Heart right ventricle (tissue), 16 donors: ENCODE results near the gene SETBP1. TPM values are rescaled to one million over a fixed set of nuclear protein-coding genes. Genes with fewer than 3 reads are reported as not detected.

ENCODE experiments used
- ATAC-seq, 8 donors: fragments of 200-7000 bp; cut with Tn5 transposase; one replicate each; pipeline ENCODE4 v1.9.1; 2020; ENCODE audit warnings: mild to moderate bottlenecking in 8 of 8, moderate library complexity in 8 of 8, moderate number of reproducible peaks in 1 of 8
- DNase-seq, 2 donors: peaks; one replicate each; pipeline ENCODE4 v3.0.0-alpha.2; 2020
- H3K27ac ChIP-seq, 10 donors: fragments of 200-600 bp; sonication (generic) in 2 of 10; one replicate each; pipeline versions ENCODE4 v1.5.0 to v1.8.0; 2020 to 2022; ENCODE audit warnings: mild to moderate bottlenecking in 3 of 10
- H3K27me3 ChIP-seq, 7 donors: fragments of 200-600 bp; one replicate each; pipeline ENCODE4 v1.8.0; 2021 to 2022; ENCODE audit warnings: mild to moderate bottlenecking in 2 of 7
- H3K36me3 ChIP-seq, 9 donors: fragments of 200-600 bp; sonication (generic) in 1 of 9; one replicate each; pipeline versions ENCODE4 v1.5.0 to v1.8.0; 2020 to 2022; ENCODE audit warnings: mild to moderate bottlenecking in 2 of 9
- H3K4me1 ChIP-seq, 9 donors: fragments of 200-600 bp; sonication (generic) in 1 of 9; one replicate each; pipeline versions ENCODE4 v1.5.0 to v1.8.0; 2020 to 2022; ENCODE audit warnings: mild to moderate bottlenecking in 4 of 9
- H3K4me3 ChIP-seq, 10 donors: fragments of 200-600 bp; sonication (generic) in 2 of 10; one replicate each; pipeline versions ENCODE4 v1.5.0 to v1.8.0; 2020 to 2022; ENCODE audit warnings: mild to moderate bottlenecking in 7 of 10, moderate library complexity in 2 of 10
- H3K9me3 ChIP-seq, 11 donors: fragments of 200-600 bp in 10 of 11; sonication (generic) in 2 of 11; one replicate each; pipeline versions ENCODE4 v1.5.0 to v1.8.0; 2013 to 2022; ENCODE audit warnings: mild to moderate bottlenecking in 2 of 11, control low read depth in 1 of 11, moderate library complexity in 1 of 11
- WGBS, 2 donors: extraction: QIAGEN DNeasy Blood & Tissue Kit; methylation state at CpG; one replicate each; pipeline ENCODE4 v1.1.7; 2013; ENCODE audit warnings: inconsistent platforms in 1 of 2; 5-methylcytosine and 5-hydroxymethylcytosine counted together
- intact Hi-C, 10 donors: fragments of 100-400 bp; cut with DNase I; formaldehyde crosslinking; loops; one replicate each; pipeline versions ENCODE4 v1.11.1 to v1.14.2; 2022
- polyA plus RNA-seq, 2 donors: library from polyadenylated mRNA; stranded (reverse); fragments of 200-250 nt; gene quantifications; one replicate each; pipeline ENCODE4 v1.2.3, GENCODE V29; 2013
- total RNA-seq, 10 donors: library from RNA; stranded (reverse); fragmentation: NEBNext Ultra II Directional in 3 of 10; extraction: Animal tissue kit (Norgen Biotek cat#: 25700) in 3 of 10; gene quantifications; one replicate each; pipeline versions ENCODE4 v1.2.1 to v1.2.4, GENCODE V29; 2021 to 2023
- TF ChIP-seq, protein P1 (sequence below), 9 donors: fragments of 200-600 bp; sonication (generic) in 2 of 9; IDR thresholded peaks; one replicate each; pipeline versions ENCODE4 v1.5.0 to v1.8.0; 2021 to 2022; ENCODE audit warnings: antibody characterized with exemption in 9 of 9, mild to moderate bottlenecking in 5 of 9, moderate library complexity in 1 of 9
- donor health status: Arrhythmogenic right ventricular cardiomyopathy.
- donor health status: ischemic (EF 13 %, LVEDD 7.1; RV severe dilation, severe dysfunction).
- donor health status: healthy with polysubstance abuse.
- donor health status: DM: no; HTN: yes; CAD: no.
- donor health status: DM: no; HTN: no; CAD: no.
- donor health status: ischemic (EF 25% LVEDD 6.9; RV normal size, moderate dysfunction).
- donor health status: ischemic (EF 25% LVEDD 5.7; RV mildly dilated, moderate dysfunction).
- donor health status: healthy.
- donor health status: DM: yes; HTN: yes; CAD: no.
- donor health status: Ischemic cardiomyopathy.
- donor health status: ischemic (EF 35%, LVEDD 5.7; RV mildly dilated, moderate dysfunction).
- donor health status: nonischemic (EF 11% LVEDD 7.7; RV severe dilation, severe dysfunction).
- donor health status: DM: yes; HTN: yes; CAD: no.
- donor health status: PGD.
- donor health status: ischemic (EF 29% LVEDD 5.4; RV normal size, mild dysfunction).
- donor health status: nonischemic (EF 23%, LVEDD 6.1; RV moderate dilation, normal function).

Gene SETBP1
- total and polyA plus RNA-seq, 12 donors = 0.71 to 12.2 (median 6.1) TPM

DNA sequence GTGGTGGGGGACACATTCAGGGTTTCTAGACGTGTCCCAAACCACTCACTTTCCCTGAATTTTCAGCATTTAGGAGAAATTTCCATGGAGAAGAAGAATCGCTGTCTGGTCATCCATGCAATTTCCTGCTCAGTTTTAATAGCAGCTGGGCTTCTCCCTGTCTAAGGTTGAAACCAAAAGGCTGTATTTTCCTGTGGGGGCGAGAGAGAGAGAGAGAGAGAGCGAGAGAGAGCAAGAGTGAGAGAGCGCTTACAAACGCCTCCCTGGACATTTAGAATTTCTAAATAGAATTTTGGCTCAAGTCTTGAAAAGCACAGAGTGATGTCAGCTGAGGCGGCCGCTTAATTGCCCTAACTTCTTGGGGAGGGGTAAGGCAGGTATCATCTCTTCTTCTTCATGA lies 110.8 kb downstream of the SETBP1 start:
- peak overlapping the region in 9 of 10 donors; percentile 22 to 82 (median 54) for H3K27ac ChIP-seq
- no peaks in the 10 kb centered on the region for H3K36me3 ChIP-seq
- ATAC-seq (peak in 7 of 8 donors; percentile 26 to 68 (median 48)), DNase-seq (peak in 1 of 2 donors; percentile 53)
- intact Hi-C loops = loop anchor here in 4 of 10 donors (5.0 to 10.0 kb wide), 5 partner anchors 36 to 109 kb away; partner anchors contain the start of gene SETBP1 (in 1 of the 4)
- H3K4me3 ChIP-seq = no peak overlapping the region
- no peaks in the 10 kb centered on the region for H3K9me3 ChIP-seq
- no peaks in the 10 kb centered on the region for H3K27me3 ChIP-seq
- TF ChIP-seq, protein P1, sequence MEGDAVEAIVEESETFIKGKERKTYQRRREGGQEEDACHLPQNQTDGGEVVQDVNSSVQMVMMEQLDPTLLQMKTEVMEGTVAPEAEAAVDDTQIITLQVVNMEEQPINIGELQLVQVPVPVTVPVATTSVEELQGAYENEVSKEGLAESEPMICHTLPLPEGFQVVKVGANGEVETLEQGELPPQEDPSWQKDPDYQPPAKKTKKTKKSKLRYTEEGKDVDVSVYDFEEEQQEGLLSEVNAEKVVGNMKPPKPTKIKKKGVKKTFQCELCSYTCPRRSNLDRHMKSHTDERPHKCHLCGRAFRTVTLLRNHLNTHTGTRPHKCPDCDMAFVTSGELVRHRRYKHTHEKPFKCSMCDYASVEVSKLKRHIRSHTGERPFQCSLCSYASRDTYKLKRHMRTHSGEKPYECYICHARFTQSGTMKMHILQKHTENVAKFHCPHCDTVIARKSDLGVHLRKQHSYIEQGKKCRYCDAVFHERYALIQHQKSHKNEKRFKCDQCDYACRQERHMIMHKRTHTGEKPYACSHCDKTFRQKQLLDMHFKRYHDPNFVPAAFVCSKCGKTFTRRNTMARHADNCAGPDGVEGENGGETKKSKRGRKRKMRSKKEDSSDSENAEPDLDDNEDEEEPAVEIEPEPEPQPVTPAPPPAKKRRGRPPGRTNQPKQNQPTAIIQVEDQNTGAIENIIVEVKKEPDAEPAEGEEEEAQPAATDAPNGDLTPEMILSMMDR (IDR thresholded peaks at IDR 0.05) = no peak
- WGBS, 2 donors = 68 to 74% methylated on average over 8 of the region's 8 CpGs
- H3K4me1 ChIP-seq = peaks cover 19 to 74% (median 46%) of the 10 kb centered on the region in 9 donors

DNA sequence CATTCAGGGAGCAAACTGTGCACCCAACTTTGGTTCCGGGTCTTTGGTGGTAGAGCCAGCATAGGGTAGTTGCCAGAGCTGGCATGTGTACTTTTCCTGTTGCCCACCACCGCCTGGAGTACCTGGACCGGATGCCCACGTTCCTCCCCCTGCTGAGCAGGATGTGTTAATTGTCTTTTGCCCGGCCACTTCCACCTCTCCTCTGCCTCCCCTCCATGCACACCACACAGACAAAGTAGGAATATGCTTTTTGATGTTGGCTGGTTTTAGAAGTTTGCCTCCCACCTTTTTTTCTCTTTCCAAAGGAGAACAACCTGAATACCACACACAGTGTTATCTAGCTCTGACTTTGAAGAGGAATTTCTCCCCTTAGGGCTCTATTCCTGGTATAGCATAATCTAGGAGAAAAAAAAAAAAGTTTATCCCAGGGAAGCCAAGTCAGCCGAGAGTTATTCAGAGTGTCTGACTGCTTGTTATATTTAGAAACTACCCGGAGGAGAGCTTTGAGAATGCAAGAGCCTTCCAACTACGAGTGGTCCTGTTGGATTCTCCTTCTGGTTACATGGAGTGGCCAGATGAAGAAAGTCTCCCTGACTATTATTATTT lies 111.9 kb downstream of the SETBP1 start:
- Histone ChIP-seq H3K27me3 (no peaks in the 10 kb centered on the region), H3K9me3 (no peaks in the 10 kb centered on the region), H3K27ac (peak overlapping the region in 9 of 10 donors; percentile 24 to 82 (median 54)), H3K36me3 (no peaks in the 10 kb centered on the region), H3K4me3 (no peak overlapping the region), H3K4me1 (peaks cover 19 to 67% (median 46%) of the 10 kb centered on the region in 9 donors)
- ATAC-seq (peak; percentile 60 to 86 (median 77)), DNase-seq (peak; percentile 9 to 25)
- intact Hi-C loops = loop anchor here in 4 of 10 donors (5.0 to 10.0 kb wide), 5 partner anchors 35 to 110 kb away; partner anchors contain the start of gene SETBP1 (in 1 of the 4)
- TF ChIP-seq, protein P1 (IDR thresholded peaks at IDR 0.05) = no peak
- WGBS, 2 donors = 18 to 21% methylated on average over 8 of the region's 8 CpGs

DNA sequence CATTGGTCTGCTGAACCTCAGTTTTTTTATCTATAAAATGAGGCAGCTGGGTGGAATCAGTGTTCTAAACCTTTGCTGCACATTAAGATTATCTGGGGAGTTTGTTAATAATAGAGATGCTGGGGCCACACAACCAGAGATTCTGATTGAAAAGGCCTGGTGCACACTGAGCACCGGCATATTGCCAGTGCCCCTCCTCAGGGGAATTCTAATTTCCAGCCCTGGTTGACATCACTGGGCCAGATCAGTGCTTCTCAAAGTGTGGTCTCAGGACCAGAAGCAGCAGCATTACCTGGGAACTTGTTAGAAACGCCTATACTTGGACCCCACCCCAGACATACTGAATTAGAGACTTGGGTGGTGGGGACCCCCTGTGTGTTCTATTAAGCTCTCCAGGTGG lies 112.5 kb downstream of the SETBP1 start:
- H3K36me3 ChIP-seq = no peaks in the 10 kb centered on the region
- no peaks in the 10 kb centered on the region for H3K27me3 ChIP-seq
- peak overlapping the region in 8 of 10 donors; percentile 28 to 82 (median 54) for H3K27ac ChIP-seq
- peaks cover 19 to 66% (median 46%) of the 10 kb centered on the region in 9 donors for H3K4me1 ChIP-seq
- H3K9me3 ChIP-seq = no peaks in the 10 kb centered on the region
- ATAC-seq = no peak
- 69 to 70% methylated on average over 2 of the region's 2 CpGs for WGBS, 2 donors
- DNase-seq = no peak
- H3K4me3 ChIP-seq = no peak overlapping the region
- intact Hi-C loops = loop anchor here in 4 of 10 donors (5.0 to 10.0 kb wide), 5 partner anchors 34 to 111 kb away; partner anchors contain the start of gene SETBP1 (in 1 of the 4)
- TF ChIP-seq, protein P1 (IDR thresholded peaks at IDR 0.05) = no peak

DNA sequence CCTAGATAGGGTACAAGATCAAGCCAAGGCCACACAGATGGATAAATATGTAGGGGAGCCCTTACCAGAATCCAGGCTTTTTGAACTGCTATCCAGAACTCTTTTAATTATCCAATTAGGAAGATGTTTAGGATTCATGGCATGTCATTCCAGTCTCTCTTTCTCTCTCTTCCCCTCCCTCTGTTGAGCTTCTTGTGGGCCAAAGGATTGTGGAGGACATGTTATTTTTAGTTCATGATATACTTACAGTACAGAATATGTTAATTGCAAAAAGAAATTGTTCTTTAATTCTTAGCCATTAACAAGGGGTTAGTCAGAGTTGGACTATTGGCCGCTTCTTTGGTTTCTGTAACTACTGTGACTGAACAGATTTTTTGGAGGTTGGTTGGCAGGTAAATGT lies 113.0 kb downstream of the SETBP1 start:
- Histone ChIP-seq H3K27me3 (no peaks in the 10 kb centered on the region), H3K27ac (peak overlapping the region in 6 of 10 donors; percentile 49 to 82 (median 58)), H3K9me3 (no peaks in the 10 kb centered on the region), H3K4me3 (no peak overlapping the region), H3K4me1 (peaks cover 23 to 68% (median 51%) of the 10 kb centered on the region in 9 donors), H3K36me3 (no peaks in the 10 kb centered on the region)
- intact Hi-C loops = loop anchor here in 4 of 10 donors (5.0 to 10.0 kb wide), 5 partner anchors 34 to 111 kb away; partner anchors contain the start of gene SETBP1 (in 1 of the 4)
- ATAC-seq (peak in 1 of 8 donors; percentile 38), DNase-seq (no peak)
- 95 to 97% methylated on average over 1 of the region's 1 CpG for WGBS, 2 donors
- TF ChIP-seq, protein P1 (IDR thresholded peaks at IDR 0.05) = no peak
